ENCODE measurements around the gene CHST8.

Gene CHST8

DNA sequence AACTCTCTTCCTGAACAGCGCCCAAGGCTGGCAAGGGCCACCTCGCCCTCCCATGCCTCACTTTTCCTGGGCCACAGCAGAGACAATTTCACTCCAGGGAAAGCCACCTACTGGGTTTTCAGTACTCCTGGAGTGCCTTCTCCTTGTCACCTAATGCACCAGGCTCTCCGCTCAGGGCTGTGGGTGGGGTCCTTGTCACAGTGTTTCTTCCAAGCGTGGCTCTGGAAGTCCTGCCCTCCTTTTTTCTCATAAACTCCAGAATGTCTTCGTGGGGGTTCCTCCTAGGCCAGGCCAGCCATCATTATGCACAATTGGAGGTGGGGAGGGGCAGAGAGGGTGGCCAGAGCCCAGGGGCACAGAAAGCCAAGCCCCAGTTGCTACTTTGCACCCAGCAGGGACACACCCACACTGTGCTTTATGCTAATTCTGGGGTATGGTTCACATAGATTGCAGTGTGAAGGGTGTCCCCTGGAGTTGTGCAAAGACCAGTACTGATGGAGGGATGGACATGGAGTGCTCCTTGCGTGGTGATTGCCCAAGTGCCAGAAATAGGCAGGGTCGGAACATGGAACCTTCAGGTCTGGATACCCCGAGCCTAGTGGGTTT, 78.8 kb downstream of the CHST8 start:
- ATAC-seq (no peak), DNase-seq (ENCODE audit: low spot score in 2 of 2) (no peak)
- Mint-ChIP-seq H3K4me1 (no peaks in the 10 kb centered on the region), H3K36me3 (no peaks in the 10 kb centered on the region), H3K4me3 (no peak overlapping the region), H3K9me3 (no peaks in the 10 kb centered on the region), H3K27ac (no peak overlapping the region)

DNA sequence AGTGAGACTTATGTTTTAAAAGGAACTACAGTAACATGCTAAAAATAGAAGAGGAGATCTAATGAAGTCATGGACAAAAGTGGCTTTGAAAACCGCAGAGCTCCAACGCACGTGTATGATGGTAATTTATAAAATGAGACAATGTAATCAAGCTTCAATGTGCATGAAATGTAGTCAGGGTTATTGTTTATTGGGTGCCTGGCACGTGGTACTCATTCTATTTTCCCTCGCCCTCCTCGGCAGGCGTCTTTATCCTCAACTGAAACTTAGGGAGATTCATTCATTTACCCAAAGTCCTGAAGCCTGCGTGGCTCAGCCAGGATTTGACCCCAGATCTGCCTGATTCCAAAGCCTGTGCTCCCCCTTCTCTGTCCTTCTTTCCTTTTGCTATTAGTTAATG, 79.8 kb downstream of the CHST8 start:
- Mint-ChIP-seq H3K9me3 (no peaks in the 10 kb centered on the region), H3K27ac (no peak overlapping the region), H3K36me3 (no peaks in the 10 kb centered on the region), H3K4me1 (no peaks in the 10 kb centered on the region), H3K4me3 (no peak overlapping the region)
- ATAC-seq = no peak
- no peak for DNase-seq (ENCODE audit: low spot score in 2 of 2)

DNA sequence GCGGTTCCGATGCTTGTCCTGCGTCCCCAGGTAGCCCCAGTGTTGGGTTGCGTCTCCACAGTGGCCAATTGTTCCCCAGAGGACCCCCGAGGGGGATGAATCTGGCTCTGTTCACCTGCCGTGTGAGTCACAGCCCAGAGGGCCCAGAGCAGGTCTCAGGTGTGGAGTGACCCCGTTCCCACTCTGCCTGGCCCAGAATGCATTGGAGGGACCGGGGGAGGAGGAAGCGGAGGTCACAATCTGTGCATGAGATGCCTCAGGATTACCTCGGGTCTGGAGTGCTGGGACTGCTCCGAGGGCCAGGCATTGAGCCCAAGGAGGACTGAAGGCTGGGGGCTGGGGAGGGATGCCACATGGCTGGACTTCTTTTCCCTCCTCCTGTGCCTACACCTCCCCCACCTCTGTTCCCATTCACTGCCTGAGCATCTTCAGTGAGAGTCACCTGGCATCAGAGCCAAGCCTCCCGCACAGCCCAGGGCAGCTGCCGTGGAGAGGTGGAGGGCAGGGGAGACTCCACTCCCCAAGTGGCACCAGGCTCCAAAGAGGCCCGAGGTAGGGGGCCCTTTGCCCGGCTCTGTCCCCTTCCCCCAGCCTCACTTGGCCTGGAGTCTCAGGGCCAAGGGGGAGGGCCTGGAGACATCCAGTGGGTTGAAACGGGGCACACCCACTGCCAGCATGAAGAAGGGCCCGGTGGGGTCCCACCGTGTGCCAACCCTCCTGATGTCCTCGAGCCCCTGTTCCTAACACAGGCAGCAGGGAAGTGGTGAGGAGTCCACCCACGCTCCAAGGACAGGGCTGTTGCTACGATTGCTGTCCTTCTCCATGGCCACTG, 81.1 kb downstream of the CHST8 start:
- DNase-seq (ENCODE audit: low spot score in 2 of 2) = no peak
- H3K9me3 Mint-ChIP-seq = no peaks in the 10 kb centered on the region
- no peak for ATAC-seq
- no peaks in the 10 kb centered on the region for H3K36me3 Mint-ChIP-seq
- H3K4me1 Mint-ChIP-seq = no peaks in the 10 kb centered on the region
- H3K4me3 Mint-ChIP-seq = no peak overlapping the region
- no peak overlapping the region for H3K27ac Mint-ChIP-seq

- no peaks in the 10 kb centered on the region for H3K9me3 Mint-ChIP-seq
- DNase-seq (ENCODE audit: low spot score in 2 of 2) (no peak), ATAC-seq (no peak)
- H3K36me3 Mint-ChIP-seq = no peaks in the 10 kb centered on the region
- no peak overlapping the region for H3K4me3 Mint-ChIP-seq
- H3K4me1 Mint-ChIP-seq = no peaks in the 10 kb centered on the region
- no peak overlapping the region for H3K27ac Mint-ChIP-seq
These were observed 81.6 kb downstream of the CHST8 start for GRCh38 chr19:33703438-33703750.

DNA sequence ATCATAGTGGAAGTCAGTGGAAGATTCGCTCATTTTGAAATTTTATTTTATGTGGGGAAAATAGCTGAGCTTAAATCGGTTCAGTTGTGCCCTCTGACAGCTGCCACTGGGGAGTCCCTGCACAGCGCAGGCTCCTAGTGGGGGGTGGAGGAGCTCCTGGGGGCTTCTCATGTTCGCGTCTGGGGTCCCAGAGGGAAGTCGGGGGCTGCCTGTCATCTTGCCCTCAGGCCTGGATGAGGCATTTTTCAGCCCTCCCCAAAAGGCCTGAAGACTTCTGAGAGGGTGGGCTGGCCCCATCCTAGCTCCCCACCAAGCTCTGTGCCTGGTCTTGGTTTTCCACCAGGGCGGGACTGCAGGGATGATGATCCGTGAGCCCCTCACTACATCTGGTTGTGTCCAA, 82.1 kb downstream of the CHST8 start:
- H3K9me3 Mint-ChIP-seq = no peaks in the 10 kb centered on the region
- no peak for ATAC-seq
- no peak for DNase-seq (ENCODE audit: low spot score in 2 of 2)
- H3K4me3 Mint-ChIP-seq = no peak overlapping the region
- H3K4me1 Mint-ChIP-seq = no peaks in the 10 kb centered on the region
- no peaks in the 10 kb centered on the region for H3K36me3 Mint-ChIP-seq
- H3K27ac Mint-ChIP-seq = no peak overlapping the region

- no peaks in the 10 kb centered on the region for H3K36me3 Mint-ChIP-seq
- no peaks in the 10 kb centered on the region for H3K9me3 Mint-ChIP-seq
- DNase-seq (ENCODE audit: low spot score in 2 of 2) = no peak
- no peaks in the 10 kb centered on the region for H3K4me1 Mint-ChIP-seq
- H3K27ac Mint-ChIP-seq = no peak overlapping the region
- no peak overlapping the region for H3K4me3 Mint-ChIP-seq
- ATAC-seq = no peak
These were observed 82.5 kb downstream of the CHST8 start for GRCh38 chr19:33704271-33704670.

GRCh38 chr19:33705090-33705847, 83.5 kb downstream of the CHST8 start:
- DNase-seq (ENCODE audit: low spot score in 2 of 2) (no peak), ATAC-seq (no peak)
- Mint-ChIP-seq H3K36me3 (no peaks in the 10 kb centered on the region), H3K9me3 (no peaks in the 10 kb centered on the region), H3K4me1 (no peaks in the 10 kb centered on the region), H3K27ac (no peak overlapping the region), H3K4me3 (no peak overlapping the region)

- ATAC-seq (peak; percentile 8), DNase-seq (ENCODE audit: low spot score in 2 of 2) (no peak)
- Mint-ChIP-seq H3K9me3 (no peaks in the 10 kb centered on the region), H3K27ac (no peak overlapping the region), H3K4me3 (no peak overlapping the region), H3K4me1 (no peaks in the 10 kb centered on the region), H3K36me3 (no peaks in the 10 kb centered on the region)
These were observed 84.1 kb downstream of the CHST8 start for GRCh38 chr19:33705860-33706259.

- H3K4me1 Mint-ChIP-seq = no peaks in the 10 kb centered on the region
- H3K9me3 Mint-ChIP-seq = no peaks in the 10 kb centered on the region
- H3K4me3 Mint-ChIP-seq = no peak overlapping the region
- H3K27ac Mint-ChIP-seq = no peak overlapping the region
- DNase-seq (ENCODE audit: low spot score in 2 of 2) (no peak), ATAC-seq (no peak)
- H3K36me3 Mint-ChIP-seq = no peaks in the 10 kb centered on the region
These were observed 84.9 kb downstream of the CHST8 start for GRCh38 chr19:33706631-33707030.

DNA sequence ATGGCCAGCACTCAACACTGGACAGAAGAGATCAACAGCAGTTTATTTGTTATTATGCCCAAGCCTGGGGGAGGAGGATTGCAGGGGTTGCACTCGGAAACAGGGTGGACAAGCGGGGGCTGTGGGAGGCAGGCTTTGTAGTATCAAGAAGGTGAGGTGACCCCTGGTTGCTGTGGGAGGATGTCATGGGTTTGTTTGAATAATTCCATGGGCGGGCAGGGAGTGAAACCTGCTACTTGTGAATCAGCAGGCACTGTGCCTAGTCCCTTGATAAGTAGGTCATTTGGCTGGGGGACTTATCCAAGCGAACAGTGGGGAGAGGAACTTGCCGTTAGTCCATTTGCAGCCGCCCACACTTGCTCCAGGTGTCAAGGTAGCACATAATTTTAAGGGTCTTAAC, 90.5 kb downstream of the CHST8 start:
- H3K36me3 Mint-ChIP-seq = no peaks in the 10 kb centered on the region
- no peak for DNase-seq (ENCODE audit: low spot score in 2 of 2)
- no peak overlapping the region for H3K27ac Mint-ChIP-seq
- no peak overlapping the region for H3K4me3 Mint-ChIP-seq
- ATAC-seq = no peak
- no peaks in the 10 kb centered on the region for H3K9me3 Mint-ChIP-seq
- no peaks in the 10 kb centered on the region for H3K4me1 Mint-ChIP-seq

- no peaks in the 10 kb centered on the region for H3K9me3 Mint-ChIP-seq
- DNase-seq (ENCODE audit: low spot score in 2 of 2) (no peak), ATAC-seq (no peak)
- no peaks in the 10 kb centered on the region for H3K4me1 Mint-ChIP-seq
- H3K27ac Mint-ChIP-seq = no peak overlapping the region
- no peaks in the 10 kb centered on the region for H3K36me3 Mint-ChIP-seq
- H3K4me3 Mint-ChIP-seq = no peak overlapping the region
These were observed 91.4 kb downstream of the CHST8 start for GRCh38 chr19:33713194-33713593.

DNA sequence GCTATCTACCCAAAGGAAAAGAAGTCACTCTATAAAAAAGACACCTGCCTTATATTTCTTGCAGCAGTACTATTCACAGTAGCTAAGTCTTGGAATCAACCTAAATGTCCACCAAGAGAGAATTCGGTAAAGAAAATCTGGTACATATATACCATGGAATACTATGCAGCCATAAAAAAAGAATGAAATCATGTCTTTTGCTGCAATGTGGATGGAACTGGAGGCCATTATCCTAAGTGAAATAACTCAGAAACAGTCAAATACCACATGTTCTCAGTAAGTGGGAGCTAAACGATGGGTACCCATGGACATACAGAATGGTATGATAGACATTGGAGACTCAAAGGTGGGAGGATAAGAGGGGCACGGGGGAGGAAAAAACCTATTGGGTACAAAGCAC, 92.4 kb downstream of the CHST8 start:
- no peaks in the 10 kb centered on the region for H3K36me3 Mint-ChIP-seq
- no peaks in the 10 kb centered on the region for H3K9me3 Mint-ChIP-seq
- DNase-seq (ENCODE audit: low spot score in 2 of 2) (no peak), ATAC-seq (no peak)
- no peak overlapping the region for H3K4me3 Mint-ChIP-seq
- no peaks in the 10 kb centered on the region for H3K4me1 Mint-ChIP-seq
- no peak overlapping the region for H3K27ac Mint-ChIP-seq

- H3K4me1 Mint-ChIP-seq = no peaks in the 10 kb centered on the region
- no peak for ATAC-seq
- DNase-seq (ENCODE audit: low spot score in 2 of 2) = no peak
- no peaks in the 10 kb centered on the region for H3K36me3 Mint-ChIP-seq
- no peaks in the 10 kb centered on the region for H3K9me3 Mint-ChIP-seq
- no peak overlapping the region for H3K4me3 Mint-ChIP-seq
- H3K27ac Mint-ChIP-seq = no peak overlapping the region
These were observed 93.7 kb downstream of the CHST8 start for GRCh38 chr19:33715462-33715861.

GRCh38 chr19:33717878-33718277, 96.1 kb downstream of the CHST8 start:
- DNase-seq (ENCODE audit: low spot score in 2 of 2) (no peak), ATAC-seq (no peak)
- H3K27ac Mint-ChIP-seq = no peak overlapping the region
- H3K9me3 Mint-ChIP-seq = no peaks in the 10 kb centered on the region
- no peak overlapping the region for H3K4me3 Mint-ChIP-seq
- no peaks in the 10 kb centered on the region for H3K4me1 Mint-ChIP-seq
- H3K36me3 Mint-ChIP-seq = no peaks in the 10 kb centered on the region

GRCh38 chr19:33718651-33719254, 97.0 kb downstream of the CHST8 start:
- DNase-seq (ENCODE audit: low spot score in 2 of 2) (no peak), ATAC-seq (no peak)
- no peaks in the 10 kb centered on the region for H3K4me1 Mint-ChIP-seq
- H3K27ac Mint-ChIP-seq = no peak overlapping the region
- no peaks in the 10 kb centered on the region for H3K36me3 Mint-ChIP-seq
- H3K4me3 Mint-ChIP-seq = no peak overlapping the region
- no peaks in the 10 kb centered on the region for H3K9me3 Mint-ChIP-seq

All from stimulated activated effector memory CD8-positive, alpha-beta T cell treated with anti-CD3 and anti-CD28 coated beads, Interleukin-12 subunit alpha, Interleukin-12 subunit beta, amount 100 ng/mL, for 72 hours (primary cell).